ENCODE results near the gene HSF4. TPM values are rescaled to one million over a fixed set of nuclear protein-coding genes. Genes with fewer than 3 reads are reported as not detected.

The HSF4 gene
- total RNA-seq, 1 donor: 1.3 TPM

DNA sequence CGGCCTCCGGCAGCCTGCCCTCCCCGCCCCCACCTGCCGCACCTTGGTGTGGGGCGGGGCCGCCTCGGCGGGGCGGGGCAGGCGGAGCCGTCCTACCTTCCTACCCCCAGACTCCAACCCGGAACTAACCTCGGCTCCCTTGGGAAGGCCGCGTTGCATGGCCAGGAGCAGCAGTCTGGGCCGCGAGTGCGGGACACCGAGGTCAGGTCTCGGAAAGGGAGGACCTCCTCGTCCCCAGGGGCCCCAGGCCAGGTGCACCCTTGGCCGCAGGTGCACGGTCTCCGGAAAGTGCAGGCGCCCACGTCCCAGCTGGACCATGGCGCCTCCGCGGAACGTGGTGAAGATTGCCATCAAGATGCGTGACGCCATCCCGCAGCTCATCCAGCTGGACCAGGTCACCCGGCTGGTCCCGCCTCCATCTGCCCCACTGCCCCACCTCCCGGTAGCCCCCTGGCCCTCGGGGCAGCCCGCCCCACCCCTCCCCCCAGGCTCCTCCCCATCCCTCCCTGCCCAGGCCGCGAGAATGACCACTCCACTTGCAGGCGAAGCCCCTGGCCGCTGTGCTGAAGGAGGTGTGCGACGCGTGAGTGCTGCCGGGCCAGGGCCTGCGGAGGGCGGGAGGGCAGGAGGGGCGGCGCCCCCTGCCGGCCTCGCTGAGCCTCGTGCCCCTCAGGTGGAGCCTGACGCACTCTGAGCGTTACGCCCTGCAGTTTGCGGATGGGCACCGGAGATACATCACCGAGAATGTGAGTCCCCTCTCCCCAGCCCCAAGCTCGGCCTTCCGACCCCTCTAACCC is 34.7 kb downstream of the HSF4 start, which contains the start of gene ELMO3:
Gene ELMO3, plus strand, starts transcription at position 121 of the 797 bp plus-strand sequence. Its CDS starts 196 bp downstream, at position 317.
- peak in 1 of 3 donors; percentile 13 for DNase-seq (ENCODE audit: low read depth in 2 of 3, low spot score in 2 of 3)

DNA sequence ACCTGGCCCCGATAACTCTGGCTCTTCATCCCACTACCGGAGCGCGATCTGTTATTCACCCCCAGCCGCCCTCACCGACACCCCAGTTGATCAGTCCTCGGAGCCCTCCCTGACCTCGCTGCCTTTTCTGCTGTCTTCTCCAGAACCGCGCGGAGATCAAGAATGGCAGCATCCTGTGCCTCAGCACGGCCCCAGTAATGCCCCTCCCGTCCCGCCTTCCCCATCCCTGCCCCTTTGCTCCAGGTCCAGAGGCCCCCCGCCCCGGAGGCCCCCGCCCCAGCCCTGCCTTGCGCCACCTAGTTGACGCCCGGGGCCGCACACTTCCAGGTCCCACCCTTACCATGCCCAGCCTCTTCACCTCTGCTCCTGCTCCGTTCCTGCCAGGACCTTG is 35.3 kb downstream of the HSF4 start:
- no peak for DNase-seq (ENCODE audit: low read depth in 2 of 3, low spot score in 2 of 3)

DNA sequence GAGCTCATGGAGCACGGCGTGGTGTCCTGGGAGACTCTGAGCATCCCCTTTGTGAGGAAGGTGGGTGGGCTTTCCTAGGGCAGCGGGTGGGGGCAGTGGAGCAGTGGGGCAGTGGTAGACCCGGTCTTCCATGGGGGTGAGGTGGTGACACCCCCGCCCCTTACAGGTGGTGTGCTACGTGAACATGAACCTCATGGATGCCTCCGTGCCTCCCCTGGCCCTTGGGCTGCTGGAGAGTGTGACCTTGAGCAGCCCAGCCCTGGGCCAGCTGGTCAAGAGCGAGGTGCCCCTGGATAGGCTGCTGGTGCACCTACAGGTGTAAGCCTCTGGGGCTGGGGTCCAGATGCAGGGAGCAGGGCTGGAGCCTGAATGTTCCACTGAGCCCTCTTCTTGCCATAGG is 35.9 kb downstream of the HSF4 start:
- DNase-seq (ENCODE audit: low read depth in 2 of 3, low spot score in 2 of 3): no peak

DNA sequence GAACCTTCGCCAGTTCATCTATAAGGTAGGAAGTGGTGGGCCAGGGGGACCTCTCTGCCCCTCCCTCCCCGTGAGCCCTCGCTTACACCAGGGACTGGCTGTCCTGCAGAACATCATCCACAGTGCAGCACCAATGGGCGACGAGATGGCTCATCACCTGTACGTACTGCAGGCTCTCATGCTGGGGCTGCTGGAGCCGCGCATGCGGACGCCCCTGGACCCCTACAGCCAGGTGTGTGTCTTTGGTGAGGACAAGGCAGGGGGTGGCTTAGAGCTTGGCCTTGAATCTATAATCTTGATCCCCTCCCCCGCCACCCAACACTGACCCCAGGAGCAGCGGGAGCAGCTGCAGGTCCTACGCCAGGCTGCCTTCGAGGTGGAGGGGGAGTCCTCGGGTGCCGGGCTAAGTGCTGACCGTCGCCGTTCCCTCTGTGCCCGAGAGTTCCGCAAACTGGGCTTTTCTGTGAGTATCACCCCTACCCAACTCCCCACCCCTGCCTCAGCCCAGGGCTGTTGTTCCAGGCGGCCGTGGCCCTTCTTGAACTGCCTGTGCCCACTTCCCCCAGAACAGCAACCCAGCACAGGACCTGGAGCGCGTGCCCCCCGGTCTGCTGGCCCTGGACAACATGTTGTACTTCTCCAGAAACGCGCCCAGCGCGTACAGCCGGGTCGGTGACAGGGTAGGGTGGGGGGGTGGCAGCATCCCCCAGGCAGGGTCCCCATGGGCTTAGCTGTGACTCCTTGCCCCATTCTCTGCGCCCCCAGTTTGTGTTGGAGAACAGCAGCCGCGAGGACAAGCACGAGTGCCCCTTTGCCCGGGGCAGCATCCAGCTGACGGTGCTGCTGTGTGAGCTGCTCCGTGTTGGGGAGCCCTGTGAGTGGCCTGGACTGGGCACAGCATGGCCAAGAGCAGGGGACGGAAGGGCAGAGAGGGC is 37.1 kb downstream of the HSF4 start:
- DNase-seq (ENCODE audit: low read depth in 2 of 3, low spot score in 2 of 3): no peak

DNA sequence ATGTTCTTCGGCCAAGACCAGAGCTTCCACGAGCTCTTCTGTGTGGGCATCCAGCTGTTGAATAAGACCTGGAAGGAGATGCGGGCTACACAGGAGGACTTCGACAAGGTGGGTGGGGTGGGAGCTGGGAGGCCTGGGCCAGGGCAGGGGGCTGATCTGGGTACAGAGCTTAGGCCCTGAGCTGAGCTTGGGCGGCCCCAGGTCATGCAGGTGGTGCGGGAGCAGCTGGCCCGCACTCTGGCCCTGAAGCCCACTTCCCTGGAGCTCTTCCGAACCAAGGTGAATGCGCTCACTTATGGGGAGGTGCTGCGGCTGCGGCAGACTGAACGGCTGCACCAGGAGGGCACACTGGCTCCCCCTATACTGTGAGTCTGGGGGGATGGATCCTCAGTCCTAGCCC is 37.9 kb downstream of the HSF4 start:
- no peak for DNase-seq (ENCODE audit: low read depth in 2 of 3, low spot score in 2 of 3)

DNA sequence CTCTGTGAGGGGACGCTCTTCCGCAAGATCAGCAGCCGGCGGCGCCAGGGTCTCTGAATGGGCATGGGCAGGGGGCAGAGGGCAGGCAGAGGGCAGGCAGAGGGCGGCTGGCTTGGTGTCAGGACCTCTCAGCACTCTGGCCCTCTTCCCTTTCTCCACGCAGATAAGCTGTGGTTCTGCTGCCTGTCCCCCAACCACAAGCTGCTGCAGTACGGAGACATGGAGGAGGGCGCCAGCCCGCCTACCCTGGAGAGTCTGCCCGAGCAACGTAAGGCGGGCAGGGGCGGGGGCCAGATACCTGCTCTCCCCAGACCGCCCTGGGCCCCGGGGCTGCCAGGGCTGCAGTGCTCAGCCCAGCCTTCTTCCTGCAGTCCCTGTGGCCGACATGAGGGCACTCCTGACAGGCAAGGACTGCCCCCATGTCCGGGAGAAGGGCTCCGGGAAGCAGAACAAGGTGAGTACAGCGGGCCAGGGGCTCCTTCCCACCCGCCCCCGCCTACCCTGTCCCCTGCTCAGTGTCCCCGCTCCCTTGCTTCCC is 38.5 kb downstream of the HSF4 start:
- DNase-seq (ENCODE audit: low read depth in 2 of 3, low spot score in 2 of 3): no peak

DNA sequence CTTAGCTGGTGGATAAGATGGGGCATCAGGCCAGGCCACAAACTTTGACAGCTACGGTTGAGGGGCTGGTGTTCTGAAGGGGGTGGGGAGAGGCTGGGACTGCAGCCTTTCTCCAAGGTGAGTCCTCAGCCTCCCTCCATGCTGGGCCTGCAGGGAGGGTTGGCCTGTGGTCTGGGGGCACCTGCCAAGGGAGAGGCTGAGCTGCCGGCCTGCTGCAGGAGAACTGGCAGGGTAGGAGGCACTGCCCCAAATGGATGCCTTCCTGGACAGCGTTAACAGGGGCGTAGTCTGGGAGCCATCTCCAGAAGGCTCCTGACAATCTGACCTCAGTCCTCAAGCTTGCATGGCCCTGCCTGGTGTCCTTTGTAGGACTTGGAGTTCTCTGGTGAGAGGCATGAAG is 39.5 kb downstream of the HSF4 start:
- no peak for DNase-seq (ENCODE audit: low read depth in 2 of 3, low spot score in 2 of 3)

DNA sequence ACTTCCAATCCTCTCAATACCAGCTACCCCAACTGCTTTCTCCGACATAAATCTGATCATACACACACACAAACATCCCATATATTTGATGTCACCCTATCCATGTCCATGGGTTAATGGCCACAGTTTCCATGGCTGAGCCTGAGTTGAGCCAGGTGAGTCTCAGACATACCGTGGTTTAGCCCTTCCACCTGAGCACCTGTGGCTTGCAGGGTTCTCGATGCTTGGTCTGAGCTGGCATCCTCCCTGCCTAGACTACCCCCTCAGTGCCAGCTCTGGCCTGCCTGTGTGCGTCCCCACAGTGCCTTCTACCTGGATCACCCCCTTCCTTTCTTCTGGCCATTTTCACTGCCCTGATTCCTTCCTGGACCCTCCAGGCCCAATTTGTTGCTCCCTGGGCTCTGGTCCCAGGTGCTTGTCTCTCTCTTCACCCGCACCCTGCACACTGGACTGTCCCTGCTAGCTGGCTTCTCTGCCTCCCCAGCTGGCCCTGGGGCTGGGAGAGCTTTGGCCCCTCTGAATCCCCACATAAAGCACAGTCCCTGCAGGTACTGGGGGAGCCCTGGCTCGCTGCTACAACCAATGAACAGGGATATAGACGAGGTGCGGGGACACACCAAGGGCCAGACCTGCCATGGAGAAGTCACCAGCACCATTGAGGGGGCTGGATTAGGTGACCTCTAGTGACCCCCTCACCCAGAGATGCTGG is 41.7 kb downstream of the HSF4 start:
- no peak for DNase-seq (ENCODE audit: low read depth in 2 of 3, low spot score in 2 of 3)

DNA sequence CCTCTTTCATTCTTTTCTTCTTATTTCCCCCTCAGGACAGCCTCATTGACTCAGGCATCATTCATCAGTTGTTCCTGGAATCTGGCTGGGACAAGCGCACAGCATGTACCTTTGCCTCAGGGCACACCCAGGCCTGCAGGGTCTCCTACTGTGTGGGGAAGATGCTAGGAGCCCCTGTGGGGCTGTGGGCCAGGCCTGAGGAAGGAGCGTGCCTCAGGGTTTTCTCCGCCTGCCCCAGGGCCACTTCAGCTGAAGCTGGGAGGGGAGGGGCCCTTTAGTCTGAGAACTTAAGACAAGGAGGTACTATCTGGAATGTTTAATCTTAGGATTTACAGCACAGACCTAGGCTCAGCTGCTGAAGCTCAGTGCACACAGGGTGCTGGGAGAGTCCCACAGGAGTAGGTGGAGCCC is 42.3 kb downstream of the HSF4 start:
- DNase-seq (ENCODE audit: low read depth in 2 of 3, low spot score in 2 of 3): no peak

DNA sequence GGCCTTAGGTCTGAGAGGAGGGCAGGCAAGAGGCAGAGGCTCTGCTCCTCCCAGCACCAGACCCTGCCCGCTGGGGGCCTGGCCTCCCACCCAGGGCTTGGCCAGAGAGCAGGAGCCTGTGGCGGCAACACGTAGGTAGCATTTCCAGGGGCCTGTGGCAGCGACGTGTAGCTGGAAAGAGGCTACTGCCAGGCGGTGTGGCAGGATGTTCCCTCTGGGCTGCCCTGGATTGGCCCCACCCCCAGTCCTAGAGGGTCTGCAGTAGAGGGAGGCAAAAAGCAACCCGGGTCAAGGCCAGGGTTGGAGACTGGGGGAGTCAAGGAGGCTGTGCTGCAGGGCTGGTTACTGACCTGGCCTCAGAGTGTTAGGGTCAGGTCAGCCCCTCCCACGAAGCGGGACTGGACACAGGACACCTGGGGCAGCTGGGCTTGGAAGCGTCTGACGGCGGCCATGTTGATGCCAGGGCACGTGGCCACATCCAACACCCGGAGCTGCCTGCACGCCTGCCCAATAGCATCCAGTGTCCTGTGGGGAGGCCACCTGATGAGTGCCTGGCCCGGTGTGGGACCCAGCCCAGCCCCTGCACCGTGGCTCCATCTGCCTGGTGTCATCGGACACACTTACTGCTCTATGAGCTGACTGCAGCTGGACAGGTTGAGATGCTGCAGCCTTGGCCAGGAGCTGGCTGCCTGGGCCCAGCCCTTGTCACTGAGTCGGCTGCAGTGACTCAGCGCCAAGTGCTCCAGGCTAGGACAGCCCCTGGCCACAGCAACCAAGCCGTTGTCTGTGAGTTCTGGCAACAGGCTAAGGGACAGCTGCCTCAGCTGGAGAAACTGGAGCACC is 42.9 kb downstream of the HSF4 start:
- DNase-seq (ENCODE audit: low read depth in 2 of 3, low spot score in 2 of 3): no peak

DNA sequence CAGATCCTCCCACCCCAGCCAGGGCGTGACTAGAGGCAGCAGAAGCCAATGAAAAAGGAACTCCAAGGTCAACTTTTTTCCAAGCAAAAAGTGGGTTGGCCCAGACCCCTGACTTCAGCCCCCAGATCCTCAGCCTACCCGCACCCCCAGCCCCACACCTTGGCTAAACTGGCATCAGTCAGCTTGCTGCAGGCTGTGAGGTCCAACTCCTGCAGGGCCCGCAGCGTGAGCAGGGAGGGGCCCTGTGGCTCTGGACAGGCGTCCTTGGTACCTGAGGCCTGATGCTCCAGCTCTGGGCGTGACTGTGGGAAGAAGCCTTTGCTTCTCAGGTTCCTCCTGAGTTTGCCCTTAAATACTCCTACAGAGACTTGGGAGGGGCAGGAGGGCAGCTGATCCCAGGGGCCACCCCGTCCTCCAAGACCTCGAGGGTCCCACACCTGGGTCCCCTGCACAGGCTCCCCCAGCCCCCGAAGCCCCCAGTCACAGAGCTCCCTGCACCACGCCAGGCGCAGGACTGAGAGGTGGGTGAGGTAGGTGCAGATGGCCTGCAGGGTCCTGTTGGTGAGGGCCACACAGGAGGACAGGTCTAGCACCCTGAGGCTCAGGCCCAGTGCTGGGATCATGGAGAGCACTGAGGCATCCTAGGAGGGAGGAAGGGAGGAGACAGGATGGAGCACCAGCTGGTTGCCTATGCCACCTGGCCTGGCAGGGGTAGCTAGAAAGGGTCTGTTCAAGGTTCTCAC is 43.8 kb downstream of the HSF4 start:
- DNase-seq (ENCODE audit: low read depth in 2 of 3, low spot score in 2 of 3): no peak

DNA sequence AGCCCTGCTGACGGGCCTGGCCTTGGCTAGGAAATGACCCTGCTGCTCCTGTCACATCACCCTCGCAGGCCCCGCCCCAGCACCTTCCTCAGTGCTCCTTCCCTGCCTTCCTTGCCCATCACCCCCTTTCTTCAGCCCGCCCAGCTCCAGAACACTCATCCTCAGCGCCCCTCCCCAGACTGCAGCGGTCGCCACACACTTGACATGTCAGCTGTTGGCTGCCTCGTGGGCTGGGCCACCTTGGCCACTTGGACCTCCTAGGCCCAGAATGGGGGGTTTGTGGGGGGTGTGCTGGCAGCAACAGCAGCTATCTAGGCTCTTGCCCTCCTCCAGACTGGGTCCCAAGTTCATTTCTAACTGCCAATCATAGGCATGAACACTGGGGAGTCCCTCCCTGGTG is 45.0 kb downstream of the HSF4 start:
- no peak for DNase-seq (ENCODE audit: low read depth in 2 of 3, low spot score in 2 of 3)

DNA sequence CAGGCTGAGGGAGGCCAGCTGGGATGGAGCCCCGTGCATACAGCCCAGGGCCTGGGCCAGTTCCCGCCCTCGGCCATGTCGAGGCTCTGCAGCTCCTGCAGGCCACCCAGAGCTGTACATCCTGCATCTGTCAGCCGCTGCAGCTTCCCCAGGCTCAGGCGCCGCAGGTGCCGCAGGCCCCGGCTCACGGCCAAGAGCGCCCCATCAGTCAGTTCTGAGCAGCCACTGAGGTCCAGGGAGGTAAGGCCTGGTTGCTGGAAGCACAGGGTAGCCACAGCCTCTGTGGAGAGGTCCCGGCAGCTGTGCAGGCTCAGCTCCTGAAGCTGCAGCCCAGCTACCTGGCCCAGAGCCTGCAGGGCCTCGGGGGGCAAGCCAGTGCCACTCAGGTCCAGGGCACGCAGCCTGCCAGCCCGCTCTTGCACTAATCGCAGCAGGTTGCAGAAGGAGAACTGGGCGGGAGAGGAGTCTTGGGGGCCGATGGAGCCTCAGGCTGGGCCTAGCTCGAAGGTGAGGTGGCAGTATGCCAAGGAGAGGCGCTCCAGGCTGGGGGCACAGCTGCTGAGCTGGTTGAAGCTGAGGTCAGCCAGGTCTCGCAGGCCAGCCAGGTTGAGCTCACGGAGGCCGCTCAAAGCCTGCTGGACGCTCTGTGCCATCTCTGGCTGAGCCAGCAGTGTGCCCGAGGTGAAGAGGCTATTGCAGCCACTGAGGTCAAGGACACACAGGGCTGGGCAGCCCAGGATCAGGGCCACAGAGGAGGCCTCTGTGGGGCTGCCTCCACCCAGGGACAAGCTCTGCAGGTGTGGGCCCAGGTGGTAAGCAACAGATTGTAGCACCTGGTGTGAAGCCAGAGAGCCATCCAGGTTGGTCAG is 45.8 kb downstream of the HSF4 start:
- no peak for DNase-seq (ENCODE audit: low read depth in 2 of 3, low spot score in 2 of 3)

DNA sequence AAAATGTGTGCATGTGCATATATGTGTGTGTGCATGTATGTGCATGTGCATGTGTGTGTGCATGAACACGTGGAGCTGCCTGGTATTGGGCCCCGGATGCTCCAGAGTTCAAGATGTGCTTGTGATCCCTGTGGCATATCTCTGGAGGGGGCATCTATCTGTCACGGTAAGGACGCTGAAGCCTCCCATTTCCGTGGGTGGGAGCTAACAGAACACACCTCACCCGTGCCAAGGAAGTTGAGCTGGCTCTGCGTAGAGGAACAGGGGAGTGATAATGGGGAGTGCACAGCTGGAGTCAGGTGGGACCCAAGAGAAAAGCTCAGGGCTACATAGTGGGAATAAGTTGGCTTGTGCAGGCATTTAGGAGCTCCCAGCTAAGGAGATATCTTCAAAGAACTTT is 47.1 kb downstream of the HSF4 start:
- DNase-seq (ENCODE audit: low read depth in 2 of 3, low spot score in 2 of 3): no peak

DNA sequence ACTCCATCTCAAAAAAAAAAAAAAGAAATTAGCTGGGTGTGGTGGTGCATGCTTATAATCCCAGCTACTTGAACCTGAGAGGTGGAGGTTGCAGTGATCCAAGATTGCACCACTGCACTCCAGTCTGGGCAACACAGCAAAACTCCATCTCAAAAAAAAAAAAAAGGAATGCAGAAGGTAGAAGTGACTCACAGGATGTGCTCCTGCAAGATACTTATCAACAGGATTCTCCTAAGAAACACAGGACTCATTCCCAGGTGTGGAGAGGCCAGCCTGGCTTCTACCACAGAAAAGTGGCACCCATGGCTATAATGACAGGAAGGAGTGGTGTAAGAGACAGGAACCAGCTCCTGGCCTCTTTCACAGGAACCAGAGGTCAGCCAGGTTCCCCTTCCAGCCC is 48.2 kb downstream of the HSF4 start:
- DNase-seq (ENCODE audit: low read depth in 2 of 3, low spot score in 2 of 3): no peak

DNA sequence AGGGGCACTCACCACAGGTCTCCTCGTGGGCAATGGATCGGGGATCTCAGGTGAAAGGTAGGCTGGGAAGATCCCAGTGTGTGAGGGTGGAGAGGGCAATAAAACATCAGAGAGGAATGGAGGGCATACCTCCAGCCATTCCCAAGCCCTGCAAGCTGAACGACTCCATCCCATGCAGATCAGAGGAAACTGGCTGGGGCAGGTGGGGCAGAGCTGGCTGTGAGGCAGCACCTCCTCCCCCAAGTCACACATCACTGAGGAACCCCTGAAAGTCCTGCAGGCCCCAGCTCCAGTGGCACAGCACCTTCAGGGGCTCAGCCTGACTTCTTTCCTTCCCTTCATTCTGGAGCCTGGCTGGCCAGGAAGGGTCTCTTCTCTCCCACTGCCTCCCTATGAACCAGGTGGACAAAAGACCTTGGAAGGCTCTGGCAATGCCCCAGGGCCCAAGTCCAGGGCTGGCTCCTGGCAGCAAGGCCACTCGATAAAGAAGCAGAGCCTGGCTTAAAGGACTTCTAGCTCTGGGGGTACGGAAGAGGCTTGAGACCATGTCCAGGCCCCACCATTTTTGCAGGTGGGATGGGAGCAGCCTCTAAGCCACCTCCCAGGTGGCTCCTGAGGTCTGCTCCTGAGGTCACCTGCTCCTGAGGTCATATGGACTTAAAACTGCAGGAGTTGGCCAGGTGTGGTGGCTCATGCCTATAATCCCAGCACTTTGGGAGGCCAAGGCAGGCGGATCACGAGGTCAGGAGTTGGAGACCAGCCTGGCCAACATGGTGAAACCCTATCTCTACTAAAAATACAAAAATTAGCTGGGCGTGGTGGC is 48.9 kb downstream of the HSF4 start:
- no peak for DNase-seq (ENCODE audit: low read depth in 2 of 3, low spot score in 2 of 3)

DNA sequence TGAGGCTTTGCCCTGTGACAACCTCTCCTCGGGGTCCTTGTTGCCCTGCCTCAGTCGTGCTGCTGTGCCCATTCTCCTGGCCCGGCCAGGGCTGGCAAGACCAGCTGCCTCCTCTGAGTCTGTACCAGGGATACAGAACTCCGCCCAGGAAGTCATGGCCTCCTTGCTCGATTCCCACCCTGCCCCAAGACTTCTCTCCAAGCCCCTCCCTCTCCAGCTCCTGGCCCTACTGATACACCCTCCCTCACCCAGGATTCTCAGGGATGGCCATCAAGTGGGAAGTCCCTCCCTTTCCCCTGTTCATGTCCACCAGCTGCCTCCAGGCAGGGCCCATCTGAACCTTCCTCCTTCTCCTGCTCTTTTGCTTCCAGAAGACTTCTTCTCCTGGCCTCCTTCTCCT is 51.2 kb downstream of the HSF4 start:
- no peak for DNase-seq (ENCODE audit: low read depth in 2 of 3, low spot score in 2 of 3)
